HG02970 (cell line): ENCODE data around the gene EGLN2.
"Not testable (repeated sequence)": the region's sequence is repeated elsewhere in the genome, so short reads cannot be mapped to it uniquely, and the experiment has no call there.

Experiments
- ATAC-seq: cut with Tn5 transposase; IDR thresholded peaks from one replicate; pipeline ENCODE4 v1.9.1; 2021; ENCODE audit warnings: mild to moderate bottlenecking, moderate library complexity, moderate number of reproducible peaks; ENCODE audit not compliant: unreplicated experiment, low FRiP score

Gene EGLN2

GRCh38 chr19:40798683-40799557 lies at the start of gene EGLN2:
Gene EGLN2, plus strand, starts transcription at chr19:40799191. Its CDS starts 1,382 bp downstream, at chr19:40800573.
- ATAC-seq: peak; percentile 84

DNA sequence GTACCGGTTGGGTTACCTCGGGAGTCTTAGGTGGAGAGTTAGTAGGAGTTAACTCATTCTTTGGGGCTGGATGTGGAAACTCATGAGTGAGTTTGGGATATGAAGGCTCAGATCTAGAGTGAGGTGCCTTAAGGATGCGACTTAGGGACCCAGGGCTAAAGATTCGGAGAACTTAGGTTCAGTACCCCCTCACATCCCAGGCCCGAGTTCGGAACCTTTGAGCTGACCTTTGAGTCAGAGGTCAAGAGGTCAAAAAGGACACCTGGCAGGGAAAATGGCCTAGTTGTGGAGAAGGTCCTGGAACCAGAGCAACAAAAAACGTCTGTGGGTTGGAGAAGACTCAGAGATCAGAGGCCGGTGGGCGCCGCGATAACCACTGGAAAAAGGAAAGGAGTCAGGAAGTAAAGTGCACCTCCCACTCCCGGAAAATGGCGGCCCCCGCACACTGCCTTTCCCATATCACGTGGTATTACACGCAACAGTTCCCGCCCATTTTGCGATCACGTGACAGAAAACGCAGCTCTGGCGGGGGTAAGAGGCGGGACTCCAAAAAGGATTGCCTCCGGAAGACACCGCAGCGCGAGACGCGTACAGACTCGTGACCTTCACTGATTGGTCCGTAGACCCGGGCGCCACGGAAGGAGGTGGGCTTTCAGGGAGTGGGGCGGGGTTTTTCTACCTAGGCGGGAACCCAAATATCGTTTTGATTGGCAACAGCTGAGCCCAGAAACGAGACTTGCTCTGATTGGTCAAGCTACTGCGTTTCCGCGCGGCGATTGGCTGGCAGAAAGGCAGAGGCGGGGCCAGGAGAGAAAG lies 48.7 kb upstream of the EGLN2 start, which contains the start of gene ACTMAP:
Gene ACTMAP (minus strand): TSS at position 420 of the 816 bp plus-strand sequence. CDS start 674 bp downstream, outside the sequence.
- ATAC-seq: peak; percentile 88

- peak; percentile 51 for ATAC-seq
Observed at GRCh38 chr19:40750874-40751537, 48.0 kb upstream of the EGLN2 start, which contains the start of gene SNRPA. Gene SNRPA, plus strand, starts transcription at chr19:40751203. Its CDS starts 206 bp downstream, at chr19:40751409.

- ATAC-seq: no peak
Observed at GRCh38 chr19:40752257-40752781, 46.7 kb upstream of the EGLN2 start.

GRCh38 chr19:40754611-40755247 lies 44.3 kb upstream of the EGLN2 start:
- no peak for ATAC-seq

DNA sequence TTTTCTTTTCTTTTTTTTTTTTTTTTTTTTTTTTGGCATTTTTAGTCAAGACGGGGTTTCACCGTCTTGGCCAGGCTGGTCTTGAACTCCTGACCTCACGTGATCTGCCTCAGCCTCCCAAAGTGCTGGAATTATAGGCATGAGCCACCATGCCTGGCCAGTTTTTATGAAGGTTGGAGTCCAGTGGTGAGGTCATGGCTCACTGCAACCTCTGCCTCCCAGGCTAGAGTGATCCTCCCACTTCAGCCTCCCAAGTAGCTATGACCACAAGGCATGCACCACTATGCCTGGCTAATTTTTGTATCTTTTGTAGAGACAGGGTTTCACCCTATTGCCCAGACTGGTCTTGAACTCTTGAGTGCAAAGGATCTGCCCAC lies 43.8 kb upstream of the EGLN2 start:
- ATAC-seq: no peak

GRCh38 chr19:40755791-40756190 lies 43.2 kb upstream of the EGLN2 start:
- ATAC-seq: no peak

DNA sequence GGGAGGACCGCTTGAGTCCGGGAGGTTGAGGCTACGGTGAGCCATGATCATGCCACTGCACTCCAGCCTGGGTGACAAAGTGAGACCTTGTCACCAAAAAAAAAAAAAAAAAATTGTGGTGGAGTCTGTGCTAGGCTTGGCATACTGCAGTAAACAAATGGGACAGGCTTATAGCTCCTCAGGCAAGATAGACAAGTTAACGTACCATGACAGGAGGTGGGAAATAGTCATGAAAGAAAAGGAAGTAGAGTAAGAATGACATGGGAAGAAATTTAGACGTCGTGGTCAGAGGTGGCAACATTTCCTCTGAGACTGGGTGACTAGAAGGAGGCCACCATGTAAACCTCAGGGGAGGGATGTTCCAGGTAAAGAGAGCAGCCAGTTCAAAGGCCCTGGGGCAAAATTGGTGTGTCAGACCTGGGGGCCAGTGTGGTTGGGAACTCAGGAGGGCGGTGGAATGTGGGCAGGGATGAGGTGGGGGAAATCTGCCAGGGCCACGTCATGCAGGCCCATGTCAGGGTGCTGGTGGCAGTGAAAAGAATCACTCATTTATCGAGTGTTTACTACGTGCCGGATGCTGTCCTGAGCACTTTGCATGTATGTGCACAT lies 42.4 kb upstream of the EGLN2 start:
- no peak for ATAC-seq

DNA sequence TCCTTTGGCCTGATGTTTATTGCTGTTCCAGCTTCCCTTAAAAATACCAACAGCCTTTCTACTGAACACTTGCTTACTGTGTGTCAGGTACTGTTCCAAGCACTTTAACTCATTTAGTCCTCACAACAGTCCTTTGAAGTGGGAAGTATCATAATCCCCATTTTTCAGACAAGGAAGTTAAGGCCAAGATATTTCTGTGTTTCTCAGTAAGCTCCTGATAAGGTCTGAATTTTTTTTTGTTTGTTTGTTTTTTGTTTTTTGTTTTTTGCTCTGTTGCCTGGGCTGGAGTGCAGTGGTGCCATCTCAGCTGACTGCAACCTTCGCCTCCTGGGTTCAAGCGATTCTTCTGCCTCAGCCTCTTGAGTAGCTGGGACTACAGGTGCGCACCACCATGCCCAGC lies 40.5 kb upstream of the EGLN2 start:
- no peak for ATAC-seq

DNA sequence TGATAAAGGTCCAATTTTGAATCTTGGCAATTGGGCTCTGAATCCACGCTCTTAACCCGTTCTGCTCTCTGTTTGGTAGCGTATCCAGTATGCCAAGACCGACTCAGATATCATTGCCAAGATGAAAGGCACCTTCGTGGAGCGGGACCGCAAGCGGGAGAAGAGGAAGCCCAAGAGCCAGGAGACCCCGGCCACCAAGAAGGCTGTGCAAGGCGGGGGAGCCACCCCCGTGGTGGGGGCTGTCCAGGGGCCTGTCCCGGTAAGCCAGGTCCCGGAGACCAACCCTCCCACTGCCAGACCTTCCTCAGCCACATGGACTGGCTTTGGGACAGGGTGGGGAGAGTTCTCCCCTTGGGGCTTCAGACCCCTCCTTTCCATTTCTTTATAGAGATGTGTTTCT lies 39.6 kb upstream of the EGLN2 start:
- ATAC-seq: no peak

DNA sequence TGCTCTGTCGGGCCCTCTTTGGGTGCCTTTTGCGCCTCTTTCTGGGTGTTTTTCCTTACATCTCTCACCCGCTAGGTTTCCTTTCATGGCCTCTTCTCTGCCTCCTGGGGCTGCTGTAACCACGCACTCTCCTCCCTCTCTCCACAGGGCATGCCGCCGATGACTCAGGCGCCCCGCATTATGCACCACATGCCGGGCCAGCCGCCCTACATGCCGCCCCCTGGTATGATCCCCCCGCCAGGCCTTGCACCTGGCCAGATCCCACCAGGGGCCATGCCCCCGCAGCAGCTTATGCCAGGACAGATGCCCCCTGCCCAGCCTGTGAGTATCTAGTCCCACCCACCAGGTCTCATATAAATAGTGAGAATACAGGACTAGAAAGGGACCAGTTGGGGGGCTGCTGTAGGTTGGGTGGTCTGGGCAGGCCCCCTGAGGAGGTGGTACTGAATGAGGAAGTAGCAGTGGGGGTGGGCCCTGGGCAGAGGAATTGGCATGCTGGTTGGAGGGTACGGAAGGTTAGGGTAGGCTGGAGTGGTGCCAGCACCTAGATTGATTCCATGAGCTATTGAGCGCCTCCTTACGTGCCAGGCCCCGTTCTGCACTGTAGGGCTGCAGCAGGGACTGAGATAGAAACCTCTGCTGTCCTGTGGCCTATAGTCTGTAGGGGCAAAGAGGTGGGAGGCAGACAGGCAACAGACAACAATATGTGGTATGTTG lies 36.1 kb upstream of the EGLN2 start:
- no peak for ATAC-seq

DNA sequence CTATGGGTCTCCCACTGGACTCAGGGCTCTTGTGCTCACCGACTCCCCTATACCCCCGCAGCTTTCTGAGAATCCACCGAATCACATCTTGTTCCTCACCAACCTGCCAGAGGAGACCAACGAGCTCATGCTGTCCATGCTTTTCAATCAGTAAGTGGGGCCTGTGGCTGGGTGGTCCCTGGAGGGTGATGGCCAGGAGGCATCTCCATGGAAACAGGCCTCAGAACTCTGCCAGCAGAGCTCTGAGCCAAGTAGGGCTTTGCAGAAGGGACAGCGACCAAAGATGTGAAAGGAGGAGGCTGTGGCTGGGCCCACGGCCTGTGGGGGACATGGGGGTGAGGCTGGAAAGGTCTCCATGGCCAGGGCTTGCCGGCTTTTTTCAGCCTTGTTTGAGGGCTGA lies 35.5 kb upstream of the EGLN2 start:
- ATAC-seq: no peak

GRCh38 chr19:40763963-40764362 lies 35.0 kb upstream of the EGLN2 start:
- ATAC-seq: no peak

GRCh38 chr19:40766385-40766784 lies 32.6 kb upstream of the EGLN2 start:
- ATAC-seq: not testable (repeated sequence)

- no peak for ATAC-seq
Observed at GRCh38 chr19:40768869-40769268, 30.1 kb upstream of the EGLN2 start.

GRCh38 chr19:40771101-40771862 lies 27.7 kb upstream of the EGLN2 start:
- not testable (repeated sequence) for ATAC-seq

DNA sequence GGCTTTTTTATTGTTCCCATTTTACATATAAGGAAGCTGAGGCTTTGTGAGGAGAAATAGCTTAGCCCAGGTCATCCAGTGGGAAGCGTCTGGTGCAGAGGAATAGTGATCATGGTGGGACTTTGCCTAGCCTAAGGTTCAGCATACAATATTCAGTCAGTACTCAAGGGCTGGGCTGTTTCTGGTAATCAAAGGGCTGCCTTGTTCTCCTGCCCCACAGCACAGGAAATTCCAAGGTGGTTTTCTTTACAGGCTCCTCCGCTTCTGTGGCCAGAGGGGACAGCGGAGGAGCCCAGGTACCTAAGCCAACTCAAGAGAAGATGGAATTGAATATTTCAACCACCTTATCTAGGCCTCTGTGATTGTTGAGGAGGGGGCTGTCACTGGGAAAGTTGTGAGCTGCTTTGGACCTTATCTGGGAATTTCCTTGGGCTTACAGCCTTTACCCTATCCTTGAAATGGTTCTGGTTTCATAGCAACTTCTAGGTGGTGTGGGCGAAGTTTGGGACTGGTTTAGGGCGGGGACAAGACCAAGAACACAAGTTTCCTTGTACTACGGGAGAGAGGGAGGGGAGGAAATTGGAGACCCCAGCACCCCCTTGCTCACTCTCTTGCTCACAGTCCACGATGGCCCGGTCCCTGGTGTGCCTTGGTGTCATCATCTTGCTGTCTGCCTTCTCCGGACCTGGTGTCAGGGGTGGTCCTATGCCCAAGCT lies 23.9 kb upstream of the EGLN2 start, which contains the start of gene MIA:
Gene MIA (plus strand): TSS at position 606 of the 716 bp plus-strand sequence. CDS start 22 bp downstream, at position 628.
- ATAC-seq: no peak
